Neural progenitor cell (in vitro differentiated cells): Measurements from ENCODE around the gene TSPAN4. TPM values are rescaled to one million over a fixed set of nuclear protein-coding genes. Genes with fewer than 3 reads are reported as not detected.

Experiments used
- DNase-seq: peaks from one replicate; pipeline ENCODE4 v3.0.0-alpha.2; 2016; ENCODE audit warnings: low spot score
- H2AFZ ChIP-seq: fragments of 200-600 bp; sonication (generic); replicated peaks from 2 replicates; pipeline ENCODE4 v1.6.1; 2016; ENCODE audit warnings: antibody characterized with exemption
- H3F3A ChIP-seq: fragments of 200-600 bp; sonication (generic); 2 replicates; pipeline ENCODE4 v1.6.1; 2016; ENCODE audit warnings: antibody characterized with exemption, low read depth
- H3K27ac ChIP-seq: fragments of 200-600 bp; sonication (generic); 2 replicates; pipeline ENCODE4 v1.5.1; 2016; ENCODE audit warnings: mild to moderate bottlenecking
- H3K27me3 ChIP-seq: fragments of 200-600 bp; sonication (generic); 2 replicates; pipeline ENCODE4 v1.6.1; 2016; ENCODE audit warnings: mild to moderate bottlenecking, moderate library complexity
- H3K36me3 ChIP-seq: fragments of 200-600 bp; sonication (generic); 2 replicates; pipeline ENCODE4 v1.5.1; 2016
- H3K4me1 ChIP-seq: fragments of 200-600 bp; sonication (generic); 2 replicates; pipeline ENCODE4 v1.6.1; 2016; ENCODE audit warnings: mixed run types
- H3K4me2 ChIP-seq: fragments of 200-600 bp; sonication (generic); 2 replicates; pipeline ENCODE4 v1.6.1; 2016
- H3K4me3 ChIP-seq: fragments of 200-600 bp; sonication (generic); 2 replicates; pipeline ENCODE4 v1.5.1; 2016
- H3K79me2 ChIP-seq: fragments of 200-600 bp; sonication (generic); 2 replicates; pipeline ENCODE4 v1.6.1; 2016; ENCODE audit warnings: low read depth
- H3K9ac ChIP-seq: fragments of 200-600 bp; sonication (generic); 2 replicates; pipeline ENCODE4 v1.6.1; 2016
- H3K9me3 ChIP-seq: fragments of 200-600 bp; sonication (generic); 2 replicates; pipeline ENCODE4 v1.5.1; 2016; ENCODE audit warnings: low read depth
- H4K20me1 ChIP-seq: fragments of 200-600 bp; sonication (generic); 2 replicates; pipeline ENCODE4 v1.6.1; 2016; ENCODE audit warnings: low read depth
- H3K27ac Mint-ChIP-seq: 3 replicates; pipeline ENCODE4 v1.8.0; 2021; ENCODE audit warnings: mixed read lengths
- H3K27me3 Mint-ChIP-seq: 2 replicates; pipeline ENCODE4 v1.8.0; 2022; ENCODE audit warnings: low read depth, mild to moderate bottlenecking, inconsistent platforms, moderate library complexity, mixed read lengths; ENCODE audit not compliant: insufficient read depth
- H3K36me3 Mint-ChIP-seq: 3 replicates; pipeline ENCODE4 v1.8.0; 2021; ENCODE audit warnings: mixed read lengths
- H3K4me1 Mint-ChIP-seq: 3 replicates; pipeline ENCODE4 v1.8.0; 2021; ENCODE audit warnings: mixed read lengths
- H3K4me3 Mint-ChIP-seq: 3 replicates; pipeline ENCODE4 v1.8.0; 2021; ENCODE audit warnings: mild to moderate bottlenecking, moderate library complexity, mixed read lengths
- H3K9me3 Mint-ChIP-seq: 3 replicates; pipeline ENCODE4 v1.8.0; 2020; ENCODE audit warnings: mixed read lengths
- EZH2 ChIP-seq: fragments of 200-600 bp; sonication (generic); IDR thresholded peaks from 2 replicates; pipeline ENCODE4 v1.6.1; 2017; ENCODE audit warnings: antibody characterized with exemption, mild to moderate bottlenecking, moderate library complexity
- EZH2phosphoT487 ChIP-seq: fragments of 200-600 bp; sonication (generic); IDR thresholded peaks from 2 replicates; pipeline ENCODE4 v1.6.1; 2017; ENCODE audit warnings: antibody characterized with exemption
- total RNA-seq: library from RNA; depleted of rRNA; stranded (reverse); fragments of >200 nt; gene quantifications from 2 replicates; pipeline ENCODE4 v1.2.3, GENCODE V29; 2015; ENCODE audit warnings: low replicate concordance
- TF ChIP-seq, protein P1 (sequence below): fragments of 200-600 bp; sonication (generic); IDR thresholded peaks from 2 replicates; pipeline ENCODE4 v1.5.1; 2017; ENCODE audit warnings: antibody characterized with exemption, mild to moderate bottlenecking

Gene TSPAN4
- total RNA-seq, 1 donor from 2014 or later = 19.6 TPM

DNA sequence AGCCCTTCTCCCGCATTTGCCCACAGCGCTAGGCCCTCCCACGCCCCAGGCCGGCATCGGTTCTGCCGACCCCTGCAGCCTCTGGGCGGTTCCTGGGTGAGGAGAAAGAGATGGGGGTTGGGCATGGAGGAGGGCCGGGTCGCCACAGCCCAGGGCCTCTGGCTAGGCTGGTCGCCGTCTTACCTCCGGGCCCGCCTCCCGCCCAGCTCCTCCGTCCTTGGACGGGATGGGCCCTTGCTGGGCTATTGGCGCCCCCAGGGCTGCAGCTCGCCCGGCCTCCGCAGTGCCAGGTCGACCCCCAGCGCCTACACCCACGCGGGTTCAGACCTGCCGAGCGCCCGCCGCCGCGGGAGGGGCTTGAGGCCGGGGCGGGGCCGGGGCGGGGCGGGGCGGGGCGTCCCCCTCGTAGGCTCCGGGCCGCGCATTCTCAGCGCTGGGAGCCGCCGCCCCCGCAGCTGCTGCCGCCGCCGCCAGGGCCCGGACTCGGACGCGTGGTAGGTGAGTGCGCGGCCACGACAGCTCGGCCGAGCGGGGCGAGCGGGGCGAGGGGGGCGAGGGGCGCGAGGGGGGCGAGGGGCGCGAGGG, 10.0 kb upstream of the TSPAN4 start, which contains the start of gene CD151:
CD151 (plus strand) TSS at position 424 of the 585 bp plus-strand sequence. CDS start 3,118 bp downstream, outside the sequence.
- H3K36me3 Mint-ChIP-seq = no peaks in the 10 kb centered on the region
- no peaks in the 10 kb centered on the region for H3K9me3 ChIP-seq
- H3F3A ChIP-seq = peaks cover 46% of the 10 kb centered on the region
- peak; percentile 87 for DNase-seq
- H3K79me2 ChIP-seq = no peaks in the 10 kb centered on the region
- peaks cover 70% of the 10 kb centered on the region for H4K20me1 ChIP-seq
- H3K36me3 ChIP-seq = no peaks in the 10 kb centered on the region
- peak within 1 kb of the TSS; percentile 30 for H2AFZ ChIP-seq
- no peaks in the 10 kb centered on the region for H3K9me3 Mint-ChIP-seq
- peaks cover 38% of the 10 kb centered on the region for H3K4me1 Mint-ChIP-seq
- peak within 1 kb of the TSS; percentile 80 for H3K4me2 ChIP-seq
- peaks cover 46% of the 10 kb centered on the region for H3K4me1 ChIP-seq
- H3K9ac ChIP-seq = peak within 1 kb of the TSS; percentile 56
- no peak for TF ChIP-seq EZH2
- no peak for TF ChIP-seq EZH2phosphoT487
- TF ChIP-seq, protein P1, sequence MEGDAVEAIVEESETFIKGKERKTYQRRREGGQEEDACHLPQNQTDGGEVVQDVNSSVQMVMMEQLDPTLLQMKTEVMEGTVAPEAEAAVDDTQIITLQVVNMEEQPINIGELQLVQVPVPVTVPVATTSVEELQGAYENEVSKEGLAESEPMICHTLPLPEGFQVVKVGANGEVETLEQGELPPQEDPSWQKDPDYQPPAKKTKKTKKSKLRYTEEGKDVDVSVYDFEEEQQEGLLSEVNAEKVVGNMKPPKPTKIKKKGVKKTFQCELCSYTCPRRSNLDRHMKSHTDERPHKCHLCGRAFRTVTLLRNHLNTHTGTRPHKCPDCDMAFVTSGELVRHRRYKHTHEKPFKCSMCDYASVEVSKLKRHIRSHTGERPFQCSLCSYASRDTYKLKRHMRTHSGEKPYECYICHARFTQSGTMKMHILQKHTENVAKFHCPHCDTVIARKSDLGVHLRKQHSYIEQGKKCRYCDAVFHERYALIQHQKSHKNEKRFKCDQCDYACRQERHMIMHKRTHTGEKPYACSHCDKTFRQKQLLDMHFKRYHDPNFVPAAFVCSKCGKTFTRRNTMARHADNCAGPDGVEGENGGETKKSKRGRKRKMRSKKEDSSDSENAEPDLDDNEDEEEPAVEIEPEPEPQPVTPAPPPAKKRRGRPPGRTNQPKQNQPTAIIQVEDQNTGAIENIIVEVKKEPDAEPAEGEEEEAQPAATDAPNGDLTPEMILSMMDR = no peak
- peaks cover 49% of the 10 kb centered on the region for H3K27me3 ChIP-seq
- peak within 1 kb of the TSS; percentile 87 for H3K4me3 ChIP-seq
- no peak within 1 kb of the TSS for H3K27ac ChIP-seq
- H3K27ac Mint-ChIP-seq = peak within 1 kb of the TSS; percentile 33
- H3K4me3 Mint-ChIP-seq = peak within 1 kb of the TSS; percentile 85
- peaks cover 32% of the 10 kb centered on the region for H3K27me3 Mint-ChIP-seq

DNA sequence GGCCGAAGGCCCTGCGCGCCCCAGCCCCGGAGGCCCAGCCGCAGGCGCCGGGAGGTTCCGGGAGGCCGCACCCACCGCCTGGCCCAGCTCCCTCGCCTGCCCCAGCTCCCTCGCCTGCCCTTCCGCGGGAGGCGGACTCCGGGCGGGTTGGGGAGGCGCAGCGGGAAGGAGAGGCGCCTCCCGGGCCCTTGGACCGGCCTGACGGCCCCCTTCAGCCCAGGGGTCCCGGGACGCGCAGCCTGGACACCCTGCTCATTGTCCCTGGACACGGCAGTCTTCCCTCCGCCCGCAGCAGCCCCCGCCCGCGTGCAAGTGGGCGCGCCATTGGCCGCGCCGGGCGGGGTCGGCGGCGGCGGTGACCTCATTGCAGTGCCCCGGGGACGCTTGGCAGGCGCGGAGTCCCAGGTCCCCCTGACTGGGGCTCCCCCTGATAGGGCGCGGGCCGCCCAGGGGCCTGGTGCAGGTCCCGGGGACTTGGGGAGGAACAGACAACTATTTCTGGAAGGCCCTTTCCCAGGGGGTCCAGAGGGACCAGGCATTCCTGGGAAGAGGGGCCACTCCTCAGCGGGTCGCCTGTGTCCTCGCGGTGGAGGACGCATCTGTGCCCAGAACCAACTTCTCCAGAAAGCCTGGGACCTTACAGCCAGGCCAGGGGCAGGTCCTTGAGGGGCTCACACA, 9.4 kb upstream of the TSPAN4 start:
- H3K4me1 Mint-ChIP-seq = peaks cover 31% of the 10 kb centered on the region
- Histone ChIP-seq H3K9ac (peak overlapping the region; percentile 56), H3K27ac (no peak overlapping the region)

DNA sequence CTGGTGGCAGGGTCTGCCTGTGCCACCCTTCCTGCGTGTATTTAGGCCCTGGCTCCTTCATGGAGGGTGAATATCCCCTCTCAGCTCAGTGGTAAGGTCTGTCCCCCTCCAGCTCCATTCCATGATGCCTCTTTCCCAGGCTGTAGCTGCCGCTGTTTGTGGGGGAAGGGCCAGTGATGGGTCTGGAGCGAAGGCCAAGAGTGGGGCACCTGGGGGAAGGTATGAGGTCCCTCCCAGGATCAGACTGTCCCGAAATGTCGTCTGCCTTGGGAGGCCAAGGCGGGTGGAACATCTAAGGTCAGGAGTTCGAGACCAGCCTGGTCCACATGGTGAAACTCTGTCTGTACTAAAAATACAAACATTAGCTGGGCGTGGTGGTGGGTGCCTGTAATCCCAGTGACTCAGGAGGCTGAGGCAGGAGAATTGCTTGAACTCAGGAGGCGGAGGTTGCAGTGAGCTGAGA, 8.8 kb upstream of the TSPAN4 start:
- H3K4me3 Mint-ChIP-seq = peak overlapping the region; percentile 85
- H2AFZ ChIP-seq = no peak overlapping the region
- H3K36me3 ChIP-seq = no peaks in the 10 kb centered on the region
- H3K4me3 ChIP-seq = peak overlapping the region; percentile 87
- peaks cover 2% of the 10 kb centered on the region for H3K36me3 Mint-ChIP-seq
- H3K27ac ChIP-seq = no peak overlapping the region
- no peaks in the 10 kb centered on the region for H3K79me2 ChIP-seq
- H3K9ac ChIP-seq = no peak overlapping the region
- H3K27me3 Mint-ChIP-seq = peaks cover 25% of the 10 kb centered on the region
- peak overlapping the region; percentile 63 for H3K27ac Mint-ChIP-seq
- peaks cover 26% of the 10 kb centered on the region for H3K4me1 Mint-ChIP-seq
- H3K9me3 ChIP-seq = no peaks in the 10 kb centered on the region
- peaks cover 45% of the 10 kb centered on the region for H3F3A ChIP-seq
- H3K4me1 ChIP-seq = peaks cover 34% of the 10 kb centered on the region
- DNase-seq = no peak
- peaks cover 36% of the 10 kb centered on the region for H3K27me3 ChIP-seq
- H3K4me2 ChIP-seq = peak overlapping the region; percentile 80
- H3K9me3 Mint-ChIP-seq = no peaks in the 10 kb centered on the region
- peaks cover 69% of the 10 kb centered on the region for H4K20me1 ChIP-seq
- TF ChIP-seq EZH2 = no peak
- TF ChIP-seq EZH2phosphoT487 = no peak
- TF ChIP-seq, protein P1 = no peak

More for the DNA sequence above, 9.4 kb upstream of the TSPAN4 start:
- Histone ChIP-seq H2AFZ (no peak overlapping the region), H3K4me1 (peaks cover 40% of the 10 kb centered on the region), H3K4me3 (peak overlapping the region; percentile 87), H3K4me2 (peak overlapping the region; percentile 80), H3K79me2 (no peaks in the 10 kb centered on the region), H3K36me3 (no peaks in the 10 kb centered on the region), H3K27me3 (peaks cover 42% of the 10 kb centered on the region), H4K20me1 (peaks cover 70% of the 10 kb centered on the region), H3F3A (peaks cover 45% of the 10 kb centered on the region), H3K9me3 (no peaks in the 10 kb centered on the region)
- no peaks in the 10 kb centered on the region for H3K36me3 Mint-ChIP-seq
- TF ChIP-seq EZH2phosphoT487 (no peak), EZH2 (no peak)
- TF ChIP-seq, protein P1 = no peak
- peaks cover 27% of the 10 kb centered on the region for H3K27me3 Mint-ChIP-seq
- H3K4me3 Mint-ChIP-seq = peak overlapping the region; percentile 85
- no peak overlapping the region for H3K27ac Mint-ChIP-seq
- peak; percentile 67 for DNase-seq
- H3K9me3 Mint-ChIP-seq = no peaks in the 10 kb centered on the region
